ENCODE data around the gene LYRM4. TPM values are rescaled to one million over a fixed set of nuclear protein-coding genes. Genes with fewer than 3 reads are reported as not detected.
A peak's percentile ranks its signal among the peaks of the same experiment; 100 is the strongest.

Gene LYRM4
- total and polyA plus RNA-seq, 9 of the 15 experiments (the other 6 are each of a cell fraction or from before 2014, with no cell fraction given): 24.2 to 69.4 (median 41.8) TPM

- Histone ChIP-seq H3K9ac (ENCODE audit: insufficient read depth in 1 of 2, low read depth in 2 of 2, low read length in 2 of 2) (no peak overlapping the region), H3K9me3 (replicated peaks; ENCODE audit: control insufficient read depth, insufficient read depth, low read depth, low read length) (no peaks in the 10 kb centered on the region), H3K4me3 (no peak overlapping the region), H3K9me1 (ENCODE audit: control insufficient read depth, insufficient read depth, low read length) (no peaks in the 10 kb centered on the region), H3K27ac (ENCODE audit: extremely low read depth, low read depth, low read length) (no peak overlapping the region), H3K36me3 (ENCODE audit: control insufficient read depth, insufficient read depth, low read length) (0 out of 3 replicates have a peak, but pooled peaks cover 6% of the 10 kb centered on the region), H2AFZ (ENCODE audit: low read depth, low read length) (no peak overlapping the region), H4K20me1 (replicated peaks; ENCODE audit: control insufficient read depth, insufficient read depth, low read length) (no peaks in the 10 kb centered on the region), H3K4me2 (ENCODE audit: insufficient read depth, low read length) (no peak overlapping the region), H3K27me3 (ENCODE audit: control insufficient read depth in 2 of 2, insufficient read depth in 2 of 2, low read length in 2 of 2) (no peaks in the 10 kb centered on the region), H3K79me2 (ENCODE audit: control insufficient read depth, insufficient read depth, low read length) (peaks cover 61% of the 10 kb centered on the region), H3K4me1 (replicated peaks in 1 of 2; ENCODE audit: control insufficient read depth in 2 of 2, insufficient read depth in 2 of 2, low read length in 2 of 2) (peaks cover 4 to 19% of the 10 kb centered on the region in 2 experiments; a peak in 3 of 5 replicates)
- CTCF ChIA-PET (ENCODE audit: low intra/inter-chr PET ratio): no interaction called here
- TF ChIP-seq MLLT1 (IDR thresholded peaks at IDR 0.05): no peak
- TF ChIP-seq MAFF (IDR thresholded peaks at IDR 0.05; ENCODE audit: low read length): no peak
- no peak for TF ChIP-seq RFX5 (IDR thresholded peaks at IDR 0.05; ENCODE audit: low read depth, low read length)
- TF ChIP-seq ZC3H8 (IDR thresholded peaks at IDR 0.05): no peak
- 0 out of 2 replicates have a peak, but pooled peaks have one; percentile 23 for TF ChIP-seq GABPA (tag; conservative IDR thresholded peaks at IDR 0.05; ENCODE audit: low read depth)
- no peak for ATAC-seq
- 55% methylated on average over 3 of the region's 3 CpGs for WGBS (ENCODE audit: insufficient coverage, low coverage, missing lambda C conversion rate)
- POLR2A ChIA-PET: interaction anchor here (0.6 to 0.9 kb wide), 3 partner anchors 8 to 49 kb away, joined by 3 read pairs; no protein-coding TSS in a partner anchor
- in situ Hi-C loops (cut with MboI) (no loop called here), intact Hi-C loops (cut with micrococcal nuclease) (no loop called here)
- no peak for DNase-seq (ENCODE audit: extremely low read depth in 1 of 4, low spot score in 3 of 4)
- FAIRE-seq: no peak
- BruUV-seq (replicated peaks): no TSS peak
Measured at GRCh38 chr6:5274231-5274630, 13.5 kb upstream of the LYRM4 start.

GRCh38 chr6:5271926-5272325 lies 11.2 kb upstream of the LYRM4 start:
- CTCF ChIA-PET (ENCODE audit: low intra/inter-chr PET ratio): no interaction called here
- no peak for TF ChIP-seq TEAD4 (IDR thresholded peaks at IDR 0.05; ENCODE audit: low read length)
- TF ChIP-seq TEAD4 (CRISPR knock-in tag; IDR thresholded peaks at IDR 0.05; ENCODE audit: borderline replicate concordance): no peak
- TF ChIP-seq MED1 (CRISPR knock-in tag; IDR thresholded peaks at IDR 0.05; ENCODE audit: borderline replicate concordance): no peak
- no peak for TF ChIP-seq NONO (IDR thresholded peaks at IDR 0.05; ENCODE audit: low read depth in 2 of 2, low read length in 1 of 2)
- TF ChIP-seq RBBP5 (IDR thresholded peaks at IDR 0.05; ENCODE audit: borderline replicate concordance, insufficient read depth, low read length, poor library complexity, severe bottlenecking): no peak
- TF ChIP-seq THAP7 (CRISPR knock-in tag; IDR thresholded peaks at IDR 0.05): no peak
- TF ChIP-seq PPARD (CRISPR knock-in tag; IDR thresholded peaks at IDR 0.05): no peak
- no peak for TF ChIP-seq RBM14 (IDR thresholded peaks at IDR 0.05; ENCODE audit: borderline replicate concordance, insufficient read depth, low read depth, low read length)
- TF ChIP-seq BRF1 (IDR thresholded peaks at IDR 0.05; ENCODE audit: borderline replicate concordance, extremely low read depth, insufficient read length): no peak
- TF ChIP-seq FOSL1 (tag; conservative IDR thresholded peaks at IDR 0.05): no peak

More at GRCh38 chr6:5271926-5272325, 11.2 kb upstream of the LYRM4 start:
- Histone ChIP-seq H3K9ac (ENCODE audit: insufficient read depth in 1 of 2, low read depth in 2 of 2, low read length in 2 of 2) (no peak overlapping the region), H3K9me3 (replicated peaks; ENCODE audit: control insufficient read depth, insufficient read depth, low read depth, low read length) (no peaks in the 10 kb centered on the region), H2AFZ (ENCODE audit: low read depth, low read length) (no peak overlapping the region), H3K79me2 (ENCODE audit: control insufficient read depth, insufficient read depth, low read length) (peaks cover 59% of the 10 kb centered on the region), H3K9me1 (ENCODE audit: control insufficient read depth, insufficient read depth, low read length) (no peaks in the 10 kb centered on the region), H4K20me1 (replicated peaks; ENCODE audit: control insufficient read depth, insufficient read depth, low read length) (no peaks in the 10 kb centered on the region), H3K27ac (ENCODE audit: extremely low read depth, low read depth, low read length) (no peak overlapping the region), H3K4me1 (replicated peaks in 1 of 2; ENCODE audit: control insufficient read depth in 2 of 2, insufficient read depth in 2 of 2, low read length in 2 of 2) (peaks cover 4 to 19% of the 10 kb centered on the region in 2 experiments; a peak in 3 of 5 replicates), H3K4me3 (no peak overlapping the region), H3K36me3 (ENCODE audit: control insufficient read depth, insufficient read depth, low read length) (0 out of 3 replicates have a peak, but pooled peaks cover 3% of the 10 kb centered on the region), H3K4me2 (ENCODE audit: insufficient read depth, low read length) (no peak overlapping the region), H3K27me3 (ENCODE audit: control insufficient read depth in 2 of 2, insufficient read depth in 2 of 2, low read length in 2 of 2) (no peaks in the 10 kb centered on the region)
- no TSS peak for BruUV-seq (replicated peaks)
- DNase-seq (ENCODE audit: extremely low read depth in 1 of 4, low spot score in 3 of 4): no peak
- POLR2A ChIA-PET: no interaction called here
- whole genome bisulfite sequencing (ENCODE audit: insufficient coverage, low coverage, missing lambda C conversion rate): 83% methylated on average over 6 of the region's 6 CpGs
- intact Hi-C loops (cut with micrococcal nuclease): no loop called here
- no peak for ATAC-seq
- in situ Hi-C loops (cut with MboI): no loop called here
- FAIRE-seq: no peak

Measured in K562 (cell line).